GM19240 (cell line): ENCODE results near the gene SLC39A13.

Experiments used
- DNase-seq: peaks from one replicate; pipeline ENCODE4 v3.0.0; 2011; ENCODE audit warnings: low spot score; ENCODE audit not compliant: insufficient read length

SLC39A13 gene

DNA sequence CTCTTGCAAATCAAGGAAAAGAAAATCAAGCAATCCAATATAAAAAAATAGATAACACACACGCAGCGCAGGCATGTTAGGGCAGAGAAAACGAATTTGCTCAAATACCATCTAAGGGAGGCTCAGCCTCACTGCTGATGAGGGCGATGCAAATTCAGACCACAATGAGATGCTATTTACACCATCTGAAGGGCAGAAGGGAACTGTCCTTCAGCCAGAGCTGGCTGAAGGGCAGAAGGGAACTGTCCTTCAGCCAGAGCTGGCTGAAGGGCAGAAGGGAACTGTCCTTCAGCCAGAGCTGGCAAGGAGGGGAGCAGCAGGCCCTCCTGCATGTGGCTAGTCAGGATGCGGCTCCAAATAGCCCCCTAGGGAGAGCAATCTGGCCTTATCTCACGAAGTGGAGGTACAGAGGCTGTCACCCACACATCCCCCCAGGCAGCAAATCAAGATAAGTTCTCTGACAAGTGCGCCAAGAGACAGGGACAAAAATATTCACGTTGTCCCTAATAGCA is 7.6 kb upstream of the SLC39A13 start:
- DNase-seq, result no peak

DNA sequence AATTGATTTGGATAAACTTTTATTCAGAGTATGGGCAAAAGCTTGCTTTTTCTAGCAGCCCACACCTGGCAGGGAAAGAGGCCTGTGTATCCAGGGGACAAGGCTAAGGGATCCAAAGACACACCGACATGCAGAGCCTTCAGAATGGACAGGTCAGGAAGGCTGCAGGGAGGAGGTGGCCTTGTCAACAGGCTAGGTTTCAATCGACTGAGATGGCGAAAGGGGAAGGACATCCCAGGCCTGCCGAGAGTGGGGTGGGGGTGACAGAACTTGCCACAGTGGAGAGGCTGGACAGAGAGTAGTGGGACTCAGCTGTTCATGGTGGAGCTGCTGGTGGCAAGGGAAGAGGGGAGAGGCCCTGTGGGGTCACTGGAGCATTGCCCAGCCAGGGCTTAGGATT is 5.3 kb upstream of the SLC39A13 start:
- DNase-seq, result no peak

DNA sequence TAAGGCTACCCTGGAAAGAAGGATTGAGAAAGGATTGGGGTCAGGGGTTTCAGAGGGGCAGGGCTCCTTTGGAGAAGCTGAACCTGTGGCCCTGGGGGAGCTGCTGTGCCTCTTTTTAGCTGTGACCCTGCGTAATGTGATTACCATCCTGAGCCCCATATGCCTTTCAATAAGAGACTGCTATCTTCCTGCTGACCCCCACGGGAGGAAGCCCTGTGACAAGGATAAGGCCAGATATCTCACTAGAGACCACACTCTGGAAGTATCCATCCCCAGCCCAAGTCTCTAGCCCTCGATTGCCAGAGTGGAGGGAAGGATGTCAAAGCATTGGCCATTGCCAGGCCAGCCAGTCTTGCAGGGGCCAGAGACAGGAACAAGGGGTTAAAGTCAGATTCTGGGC is 4.8 kb upstream of the SLC39A13 start:
- no peak for DNase-seq

DNA sequence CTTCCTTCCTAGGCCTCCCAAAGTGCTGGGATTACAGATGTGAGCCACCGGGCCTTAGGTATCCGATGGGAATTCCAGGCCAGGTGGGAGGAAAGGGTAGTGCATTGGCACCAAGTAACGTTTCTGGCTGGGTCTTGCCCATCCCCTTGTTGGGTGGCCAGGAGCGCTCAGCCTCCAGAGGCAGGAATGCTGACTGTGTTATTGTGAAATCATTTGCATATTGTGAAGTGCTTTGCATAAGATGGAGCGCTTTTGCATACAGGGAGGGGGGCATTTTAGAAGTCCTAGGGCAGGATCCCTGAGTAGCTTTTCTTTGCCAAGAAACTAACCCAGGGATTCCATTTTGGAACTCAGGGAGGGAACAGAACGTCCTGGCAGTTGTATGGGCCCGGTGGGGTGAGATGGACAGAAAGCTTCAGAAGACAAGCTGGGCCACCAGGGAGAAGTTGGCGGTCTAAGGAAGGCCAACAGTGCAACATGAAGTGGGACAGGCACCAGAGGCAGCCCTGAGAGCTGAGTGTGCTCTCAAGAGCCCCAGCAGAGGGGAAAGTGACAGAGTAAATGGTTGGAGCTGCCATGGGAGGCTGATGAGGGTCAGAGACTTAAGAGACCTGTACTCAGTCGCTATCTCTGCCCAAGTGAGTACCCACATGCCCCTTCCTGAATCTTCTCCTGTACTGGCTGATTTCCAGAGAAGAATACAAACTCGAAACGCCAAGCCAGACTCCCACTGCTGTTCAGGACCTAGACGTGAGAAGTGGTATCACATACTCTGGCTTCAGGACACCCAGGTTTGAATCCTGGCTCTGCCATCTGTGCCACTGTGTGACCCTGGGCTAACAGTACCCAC is 1.3 kb upstream of the SLC39A13 start:
- no peak for DNase-seq

DNA sequence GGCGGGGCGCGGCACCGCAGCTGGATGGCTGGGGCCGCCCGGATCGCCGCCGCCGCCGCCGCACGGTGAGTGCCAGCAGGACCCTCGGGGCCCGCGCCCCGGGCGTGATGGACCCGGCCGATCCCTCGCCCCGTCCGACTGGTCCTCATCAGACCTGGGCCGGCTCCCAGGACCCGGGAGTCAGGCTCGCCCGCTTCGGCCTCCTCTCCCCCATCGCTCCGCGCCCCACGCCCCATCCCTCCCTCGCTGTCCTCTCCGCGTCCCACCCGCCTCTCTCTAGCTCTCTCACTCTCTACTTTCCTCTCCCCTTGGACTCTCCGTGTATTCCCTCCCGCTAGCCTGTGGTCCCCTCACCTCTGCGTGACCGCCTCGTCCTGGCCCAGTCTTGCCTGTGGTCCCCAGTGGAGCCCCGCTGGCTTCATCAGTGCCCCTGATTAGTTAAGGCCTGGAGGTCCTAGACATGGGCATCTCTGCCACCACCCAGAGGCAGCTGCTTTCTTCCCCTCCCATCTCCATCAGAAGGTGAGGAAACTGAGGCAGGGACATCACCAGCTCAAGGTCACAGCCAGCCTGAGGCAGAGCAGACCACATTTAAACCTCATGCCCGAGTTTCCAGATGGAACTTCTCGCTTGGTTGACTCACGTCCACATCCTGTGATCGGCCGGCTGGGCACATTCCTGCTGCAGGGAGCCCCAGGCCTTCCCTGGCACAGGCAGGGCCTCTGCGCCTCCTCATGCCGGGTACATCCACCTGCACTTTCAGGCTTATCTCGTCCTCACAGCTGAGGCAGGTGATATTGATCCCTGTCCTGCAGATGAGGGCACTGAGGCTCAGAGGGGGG is 429 bp downstream of the SLC39A13 start:
- DNase-seq, result no peak

DNA sequence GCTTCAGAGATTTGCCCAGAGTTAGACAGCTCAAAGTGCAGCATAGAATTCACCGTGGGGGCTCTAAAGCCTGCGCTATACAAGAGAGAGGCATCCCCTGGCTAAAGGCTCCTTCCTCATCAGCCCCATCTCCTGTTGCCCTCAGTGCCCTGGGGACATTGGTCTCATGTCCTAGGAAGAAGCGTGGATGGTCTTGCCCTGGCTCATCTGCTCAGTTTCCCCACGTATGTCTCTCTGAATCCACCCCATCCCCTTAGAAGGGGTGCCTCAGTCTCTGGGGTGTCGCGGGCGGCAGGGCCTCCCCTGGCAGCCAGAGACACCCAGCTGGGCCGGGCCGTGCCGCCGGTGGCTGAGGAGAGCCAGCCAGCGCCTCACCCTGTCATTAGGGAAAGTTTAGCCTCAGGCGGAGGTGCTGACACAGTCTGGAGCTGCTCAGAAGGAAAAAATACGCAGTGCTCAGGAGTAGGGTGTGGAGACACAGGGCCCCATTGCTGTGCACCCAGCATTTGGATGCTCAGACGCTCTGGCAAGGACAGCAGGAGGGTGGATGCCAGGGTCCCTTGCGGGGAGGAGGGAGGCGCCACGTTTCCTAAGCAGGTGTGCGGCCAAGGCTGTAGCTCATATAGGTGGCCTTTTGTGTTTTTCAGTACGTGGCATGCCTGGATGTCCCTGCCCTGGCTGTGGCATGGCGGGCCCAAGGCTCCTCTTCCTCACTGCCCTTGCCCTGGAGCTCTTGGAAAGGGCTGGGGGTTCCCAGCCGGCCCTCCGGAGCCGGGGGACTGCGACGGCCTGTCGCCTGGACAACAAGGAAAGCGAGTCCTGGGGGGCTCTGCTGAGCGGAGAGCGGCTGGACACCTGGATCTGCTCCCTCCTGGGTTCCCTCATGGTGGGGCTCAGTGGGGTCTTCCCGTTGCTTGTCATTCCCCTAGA is 1.3 kb downstream of the SLC39A13 start:
- DNase-seq, result no peak

DNA sequence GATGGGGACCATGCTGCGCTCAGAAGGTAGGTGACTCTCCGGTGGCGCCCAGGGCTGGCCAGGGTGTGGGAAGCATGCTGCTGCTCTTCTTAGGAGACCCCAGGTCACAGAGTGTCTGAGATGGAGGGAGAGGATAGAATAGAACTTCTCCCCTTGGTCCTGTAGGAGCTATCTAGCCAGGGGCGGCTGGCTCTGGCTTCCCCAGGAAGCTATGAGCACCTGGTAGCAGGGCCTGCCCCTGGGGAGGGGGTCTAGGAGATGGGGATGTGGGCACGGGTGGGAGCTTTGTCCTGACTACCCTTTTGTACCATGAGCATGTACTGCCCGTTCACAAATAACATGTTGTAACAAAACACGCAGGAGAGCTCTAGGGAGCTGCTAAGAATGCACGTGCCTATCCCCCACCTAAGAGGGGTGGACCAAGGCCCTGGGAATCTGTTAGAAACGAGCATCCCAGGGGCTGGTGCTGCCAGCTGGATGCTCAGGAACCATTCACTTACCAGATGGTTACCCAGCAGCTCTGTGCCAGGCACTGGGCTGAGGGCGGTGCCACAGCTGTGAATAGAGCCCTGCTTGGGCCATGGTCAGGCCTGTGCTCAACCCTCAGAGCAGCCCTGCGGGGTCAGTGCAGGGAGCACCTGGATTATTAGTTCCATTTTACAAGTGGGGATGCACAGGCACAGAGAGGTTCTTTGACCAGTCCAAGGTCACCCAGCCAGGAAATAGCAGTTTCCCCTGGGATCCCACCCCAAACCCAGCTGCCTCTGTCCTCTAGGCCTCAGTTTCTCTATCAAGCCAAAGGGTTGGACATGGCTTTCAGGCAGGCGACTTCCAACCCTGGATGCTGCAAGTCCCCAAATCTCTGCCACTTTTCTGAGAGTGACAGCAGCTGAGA is 2.2 kb downstream of the SLC39A13 start:
- DNase-seq, result no peak

DNA sequence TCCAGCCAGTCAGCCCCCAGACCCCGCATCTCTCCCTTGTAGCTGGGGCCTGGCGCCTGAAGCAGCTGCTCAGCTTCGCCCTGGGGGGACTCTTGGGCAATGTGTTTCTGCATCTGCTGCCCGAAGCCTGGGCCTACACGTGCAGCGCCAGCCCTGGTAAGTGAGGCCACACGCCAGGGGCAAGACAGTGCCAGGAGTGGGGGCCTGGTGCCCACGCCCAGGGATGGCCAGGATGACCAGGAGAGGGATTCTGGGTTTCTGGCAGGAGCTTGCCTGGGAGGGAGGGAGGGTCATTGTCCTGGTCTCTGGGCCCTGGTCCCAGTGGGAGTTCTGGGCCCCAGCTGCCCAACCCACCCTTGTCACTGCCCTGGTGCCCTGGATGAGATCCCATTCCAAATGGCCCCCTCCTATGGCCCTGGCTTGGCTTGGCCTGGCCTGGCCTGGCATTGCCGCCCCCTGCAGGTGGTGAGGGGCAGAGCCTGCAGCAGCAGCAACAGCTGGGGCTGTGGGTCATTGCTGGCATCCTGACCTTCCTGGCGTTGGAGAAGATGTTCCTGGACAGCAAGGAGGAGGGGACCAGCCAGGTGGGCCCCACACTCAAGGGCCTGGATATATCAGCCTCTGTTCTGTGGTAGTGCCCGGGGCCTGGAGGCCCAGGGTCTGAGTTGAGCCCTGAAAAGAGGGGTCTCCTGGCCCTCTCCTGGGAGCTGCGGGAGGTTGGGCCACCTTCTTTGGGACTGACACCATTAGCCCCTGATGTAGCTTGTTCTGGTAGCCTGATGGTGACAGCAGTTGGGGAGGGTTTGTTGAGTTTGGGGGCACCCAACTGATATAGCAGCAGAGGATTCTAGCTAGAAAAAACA is 3.7 kb downstream of the SLC39A13 start:
- DNase-seq, result no peak

DNA sequence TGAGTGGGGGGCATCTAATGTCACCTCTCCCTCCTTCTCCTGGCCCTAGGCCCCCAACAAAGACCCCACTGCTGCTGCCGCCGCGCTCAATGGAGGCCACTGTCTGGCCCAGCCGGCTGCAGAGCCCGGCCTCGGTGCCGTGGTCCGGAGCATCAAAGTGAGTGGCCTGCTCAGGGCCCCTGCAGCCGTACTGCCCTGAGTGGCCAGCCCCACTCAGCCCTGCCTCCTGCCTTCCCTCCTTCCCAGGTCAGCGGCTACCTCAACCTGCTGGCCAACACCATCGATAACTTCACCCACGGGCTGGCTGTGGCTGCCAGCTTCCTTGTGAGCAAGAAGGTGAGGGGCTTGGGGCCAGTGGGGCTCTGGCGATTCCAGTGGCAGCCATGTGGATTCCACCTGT is 5.0 kb downstream of the SLC39A13 start:
- no peak for DNase-seq

DNA sequence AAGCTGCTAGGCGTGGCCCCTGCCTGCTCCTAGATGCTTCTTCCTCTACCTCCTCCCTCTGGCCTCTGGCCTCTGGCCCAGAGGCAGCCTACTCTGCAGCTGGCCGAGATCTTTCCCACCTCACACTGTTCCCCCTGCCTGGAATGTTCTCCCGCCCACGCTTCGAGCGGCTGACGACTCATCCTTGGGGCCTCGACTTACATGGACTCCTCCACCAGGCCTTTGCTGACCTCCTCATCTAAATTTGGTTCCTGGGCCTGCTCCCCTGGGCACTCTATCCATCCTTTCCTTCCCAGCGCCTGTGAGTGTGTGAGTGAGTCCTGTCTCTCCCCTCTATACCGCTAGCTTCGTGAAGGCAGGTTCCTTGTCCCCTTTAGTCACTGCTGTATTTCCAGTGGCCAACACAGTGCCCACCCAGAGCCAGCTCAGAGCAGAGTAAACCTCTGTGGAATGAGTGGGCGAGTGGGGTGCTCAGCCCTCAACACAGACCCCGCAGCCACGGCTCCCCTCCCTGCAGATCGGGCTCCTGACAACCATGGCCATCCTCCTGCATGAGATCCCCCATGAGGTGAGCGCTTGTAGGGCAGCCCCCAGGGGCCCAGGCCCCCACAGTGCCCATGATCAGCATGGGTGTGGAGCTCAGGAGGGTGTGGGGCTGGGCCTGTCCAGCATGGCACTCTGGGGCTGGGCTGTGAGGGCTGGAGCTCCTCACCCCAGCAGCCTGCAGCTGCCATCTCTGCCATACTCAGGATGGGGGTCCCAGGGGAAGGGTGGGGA is 5.7 kb downstream of the SLC39A13 start:
- DNase-seq, result no peak

DNA sequence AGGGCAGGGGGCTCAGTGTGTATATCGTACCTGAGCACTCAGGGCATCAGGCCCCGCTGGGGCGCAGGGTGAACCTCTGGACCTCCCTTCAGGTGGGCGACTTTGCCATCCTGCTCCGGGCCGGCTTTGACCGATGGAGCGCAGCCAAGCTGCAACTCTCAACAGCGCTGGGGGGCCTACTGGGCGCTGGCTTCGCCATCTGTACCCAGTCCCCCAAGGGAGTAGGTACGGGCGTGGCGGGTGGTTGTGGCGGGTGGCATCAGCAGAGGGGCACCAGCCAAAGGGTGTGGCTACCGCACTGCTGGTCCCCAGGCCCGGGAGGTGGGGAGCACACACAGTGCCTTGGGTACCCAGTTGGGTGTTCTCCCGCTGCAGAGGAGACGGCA is 6.3 kb downstream of the SLC39A13 start:
- DNase-seq, result no peak

DNA sequence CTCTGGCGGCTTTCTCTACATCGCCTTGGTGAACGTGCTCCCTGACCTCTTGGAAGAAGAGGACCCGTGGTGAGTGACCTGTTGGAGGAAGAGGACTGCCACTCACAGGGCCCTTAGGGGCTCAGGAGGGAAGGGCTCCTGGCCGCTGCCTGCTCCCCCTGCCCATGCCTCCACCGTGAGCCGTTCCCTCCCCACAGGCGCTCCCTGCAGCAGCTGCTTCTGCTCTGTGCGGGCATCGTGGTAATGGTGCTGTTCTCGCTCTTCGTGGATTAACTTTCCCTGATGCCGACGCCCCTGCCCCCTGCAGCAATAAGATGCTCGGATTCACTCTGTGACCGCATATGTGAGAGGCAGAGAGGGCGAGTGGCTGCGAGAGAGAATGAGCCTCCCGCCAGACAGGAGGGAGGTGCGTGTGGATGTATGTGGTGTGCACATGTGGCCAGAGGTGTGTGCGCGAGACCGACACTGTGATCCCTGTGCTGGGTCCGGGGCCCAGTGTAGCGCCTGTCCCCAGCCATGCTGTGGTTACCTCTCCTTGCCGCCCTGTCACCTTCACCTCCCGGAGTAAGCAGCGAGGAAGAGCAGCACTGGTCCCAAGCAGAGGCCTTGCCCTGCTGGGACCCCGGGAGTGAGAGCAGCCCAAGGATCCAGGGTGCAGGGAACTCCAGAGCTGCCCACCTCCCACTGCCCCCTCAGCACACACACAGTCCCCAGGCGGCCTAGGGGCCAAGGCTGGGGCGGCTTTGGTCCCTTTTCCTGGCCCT is 6.9 kb downstream of the SLC39A13 start:
- DNase-seq, result no peak

DNA sequence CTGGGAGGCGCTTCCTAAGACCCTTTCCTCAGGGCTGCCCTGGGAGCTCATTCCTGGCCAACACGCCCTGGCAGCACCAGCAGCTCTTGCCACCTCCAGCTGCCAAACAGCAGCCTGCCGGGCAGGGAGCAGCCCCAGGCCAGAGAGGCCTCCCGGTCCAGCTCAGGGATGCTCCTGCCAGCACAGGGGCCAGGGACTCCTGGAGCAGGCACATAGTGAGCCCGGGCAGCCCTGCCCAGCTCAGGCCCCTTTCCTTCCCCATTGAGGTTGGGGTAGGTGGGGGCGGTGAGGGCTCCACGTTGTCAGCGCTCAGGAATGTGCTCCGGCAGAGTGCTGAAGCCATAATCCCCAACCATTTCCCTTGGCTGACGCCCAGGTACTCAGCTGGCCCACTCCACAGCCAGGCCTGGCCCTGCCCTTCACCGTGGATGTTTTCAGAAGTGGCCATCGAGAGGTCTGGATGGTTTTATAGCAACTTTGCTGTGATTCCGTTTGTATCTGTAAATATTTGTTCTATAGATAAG is 7.6 kb downstream of the SLC39A13 start:
- DNase-seq, result no peak

DNA sequence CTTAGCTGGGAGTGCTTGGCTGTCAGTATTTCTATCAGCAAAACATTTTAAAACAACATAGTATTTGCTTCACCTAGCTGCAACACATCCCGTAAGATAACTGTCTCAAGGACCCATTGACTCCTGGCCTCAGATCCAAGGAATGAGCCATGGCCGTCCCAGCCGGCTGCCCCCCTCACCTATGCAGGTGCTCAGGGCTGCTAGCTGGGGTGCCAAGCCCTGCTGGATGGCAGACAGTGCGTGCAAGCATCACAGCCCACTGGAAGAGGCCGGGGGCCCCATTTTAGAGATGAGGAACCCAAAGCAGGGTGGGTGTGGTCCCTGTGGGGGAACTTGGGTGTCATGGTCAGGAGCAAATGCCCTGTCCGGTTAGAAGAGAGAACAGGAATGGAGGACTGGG is 9.3 kb downstream of the SLC39A13 start:
- DNase-seq, result no peak

DNA sequence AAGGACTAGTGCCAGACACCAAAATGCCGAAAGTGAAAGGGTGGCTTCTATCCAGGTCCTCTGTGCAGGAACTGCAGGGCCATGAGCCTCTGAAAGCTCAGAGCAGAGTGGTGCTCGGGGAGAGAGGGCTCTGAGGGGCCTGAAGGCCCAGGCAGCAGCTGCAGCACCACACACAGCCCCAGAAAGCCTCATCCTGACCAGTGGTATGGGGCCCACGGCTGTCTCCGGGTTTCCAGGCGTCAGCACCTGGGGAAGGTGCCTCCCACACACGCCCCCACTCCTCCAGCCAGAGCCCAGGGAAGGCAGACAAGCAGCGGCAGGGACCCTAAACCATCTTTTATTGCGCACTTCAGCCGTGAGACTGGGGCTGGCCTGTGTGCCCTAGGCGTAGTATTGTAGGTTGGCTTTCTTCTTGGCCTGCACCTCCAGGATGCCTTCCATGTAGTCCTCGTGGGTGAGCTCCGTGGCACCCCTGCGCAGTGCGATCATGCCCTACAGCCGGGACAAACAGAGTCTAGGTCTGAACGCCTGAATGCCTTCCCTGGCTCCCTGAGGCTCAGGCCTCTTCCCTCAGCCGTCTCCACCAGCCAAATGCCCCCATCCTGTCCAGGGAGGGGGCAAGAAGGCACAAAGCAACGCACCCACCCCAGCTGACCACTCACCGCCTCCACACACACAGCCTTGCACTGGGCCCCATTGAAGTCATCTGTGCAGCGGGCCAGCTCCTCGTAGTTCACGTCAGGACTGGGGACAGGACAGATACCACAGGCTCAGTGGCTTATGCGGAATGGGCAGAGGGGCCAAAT is 10.3 kb downstream of the SLC39A13 start:
- DNase-seq, result no peak

DNA sequence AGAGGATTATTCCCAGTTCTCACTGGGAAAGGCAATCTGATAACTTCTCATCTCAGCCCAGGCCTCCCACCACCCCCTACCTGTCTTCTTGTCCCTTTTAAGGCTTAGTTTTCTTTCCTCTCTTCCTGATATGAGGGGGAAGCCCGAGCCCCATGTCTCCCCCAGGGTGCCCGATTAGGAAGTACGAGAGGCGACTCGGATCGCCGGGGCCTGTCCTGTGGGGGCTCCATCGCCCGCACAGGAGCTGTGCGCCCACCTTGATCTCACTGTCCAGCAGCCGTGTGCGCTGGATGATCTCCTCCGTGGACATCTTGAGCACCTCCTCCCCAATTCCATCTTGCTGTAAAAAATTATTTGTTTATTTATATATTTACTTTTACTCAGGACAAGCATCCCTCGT is 17.2 kb downstream of the SLC39A13 start:
- DNase-seq, result no peak
